Hepatocyte (in vitro differentiated cells): ENCODE data around the gene FOXK1.

Source experiments
- EZH2 ChIP-seq: fragments of 200-600 bp; sonication (generic); IDR thresholded peaks from 2 replicates; pipeline ENCODE4 v1.6.1; 2016; ENCODE audit warnings: antibody characterized with exemption, mild to moderate bottlenecking, borderline replicate concordance
- TF ChIP-seq, protein P1 (sequence below): fragments of 200-600 bp; sonication (generic); IDR thresholded peaks from 2 replicates; pipeline ENCODE4 v1.5.1; 2016; ENCODE audit warnings: antibody characterized with exemption, mild to moderate bottlenecking; ENCODE audit not compliant: poor library complexity

DNA sequence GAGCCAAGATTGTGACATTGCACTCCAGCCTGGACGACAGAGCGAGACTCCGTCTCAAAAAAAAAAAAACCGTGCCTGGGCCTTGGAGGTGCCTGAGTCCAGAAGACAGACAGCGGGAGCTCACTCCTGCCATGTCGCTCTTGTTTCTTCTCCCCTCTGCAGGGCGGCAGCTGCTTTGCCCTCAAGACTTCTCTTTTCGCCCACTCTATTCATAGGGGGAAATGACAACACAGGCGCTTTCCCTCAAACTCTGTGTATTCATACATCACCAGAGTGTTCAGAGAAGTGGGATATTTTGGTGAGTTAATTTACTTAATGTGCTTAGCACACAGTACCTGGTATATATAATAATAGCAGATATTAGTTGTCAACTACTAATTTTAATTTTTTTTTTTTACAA is 44.5 kb downstream of the FOXK1 start:
- no peak for TF ChIP-seq EZH2
- TF ChIP-seq, protein P1, sequence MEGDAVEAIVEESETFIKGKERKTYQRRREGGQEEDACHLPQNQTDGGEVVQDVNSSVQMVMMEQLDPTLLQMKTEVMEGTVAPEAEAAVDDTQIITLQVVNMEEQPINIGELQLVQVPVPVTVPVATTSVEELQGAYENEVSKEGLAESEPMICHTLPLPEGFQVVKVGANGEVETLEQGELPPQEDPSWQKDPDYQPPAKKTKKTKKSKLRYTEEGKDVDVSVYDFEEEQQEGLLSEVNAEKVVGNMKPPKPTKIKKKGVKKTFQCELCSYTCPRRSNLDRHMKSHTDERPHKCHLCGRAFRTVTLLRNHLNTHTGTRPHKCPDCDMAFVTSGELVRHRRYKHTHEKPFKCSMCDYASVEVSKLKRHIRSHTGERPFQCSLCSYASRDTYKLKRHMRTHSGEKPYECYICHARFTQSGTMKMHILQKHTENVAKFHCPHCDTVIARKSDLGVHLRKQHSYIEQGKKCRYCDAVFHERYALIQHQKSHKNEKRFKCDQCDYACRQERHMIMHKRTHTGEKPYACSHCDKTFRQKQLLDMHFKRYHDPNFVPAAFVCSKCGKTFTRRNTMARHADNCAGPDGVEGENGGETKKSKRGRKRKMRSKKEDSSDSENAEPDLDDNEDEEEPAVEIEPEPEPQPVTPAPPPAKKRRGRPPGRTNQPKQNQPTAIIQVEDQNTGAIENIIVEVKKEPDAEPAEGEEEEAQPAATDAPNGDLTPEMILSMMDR = no peak
